SHP77 treated with DMSO at 0.1 percent for 48 hours (cell line): ENCODE measurements around the gene ZNF440.
"Not testable (repeated sequence)": the region's sequence is repeated elsewhere in the genome, so short reads cannot be mapped to it uniquely, and the experiment has no call there.

Experiments
- DNase-seq: peaks from one replicate; lab custom pipeline; 2025; lab: John Stamatoyannopoulos, UW

Gene ZNF440

GRCh38 chr19:11828957-11829876 lies 15.1 kb downstream of the ZNF440 start:
- not testable (repeated sequence) for DNase-seq

- DNase-seq = no peak
Observed at GRCh38 chr19:11832253-11832912, 18.3 kb downstream of the ZNF440 start.

GRCh38 chr19:11833541-11833940 lies 19.5 kb downstream of the ZNF440 start:
- DNase-seq = no peak

GRCh38 chr19:11835626-11836066 lies 21.6 kb downstream of the ZNF440 start:
- DNase-seq = not testable (repeated sequence)

- no peak for DNase-seq
Observed at GRCh38 chr19:11843722-11844121, 29.6 kb downstream of the ZNF440 start.

GRCh38 chr19:11847615-11848014 lies 33.5 kb downstream of the ZNF440 start:
- peak; percentile 4 for DNase-seq

- no peak for DNase-seq
Observed at GRCh38 chr19:11848200-11848593, 34.1 kb downstream of the ZNF440 start.

- peak; percentile 68 for DNase-seq
Observed at GRCh38 chr19:11848594-11849469, 34.8 kb downstream of the ZNF440 start, which contains the start of gene ZNF439. Gene ZNF439 (plus strand): TSS chr19:11848726. CDS start chr19:11848868, 142 bp downstream.

- DNase-seq = not testable (repeated sequence)
Observed at GRCh38 chr19:11850289-11850688, 36.2 kb downstream of the ZNF440 start.

GRCh38 chr19:11853358-11853757 lies 39.3 kb downstream of the ZNF440 start:
- no peak for DNase-seq

- DNase-seq = no peak
Observed at GRCh38 chr19:11856596-11857250, 42.6 kb downstream of the ZNF440 start.

GRCh38 chr19:11860721-11861120 lies 46.6 kb downstream of the ZNF440 start:
- no peak for DNase-seq

GRCh38 chr19:11861301-11861700 lies 47.2 kb downstream of the ZNF440 start:
- no peak for DNase-seq

GRCh38 chr19:11867766-11868165 lies 53.7 kb downstream of the ZNF440 start:
- not testable (repeated sequence) for DNase-seq

- DNase-seq = no peak
Observed at GRCh38 chr19:11868188-11868587, 54.1 kb downstream of the ZNF440 start.

- DNase-seq = no peak
Observed at GRCh38 chr19:11872624-11873023, 58.6 kb downstream of the ZNF440 start.

- no peak for DNase-seq
Observed at GRCh38 chr19:11873762-11874161, 59.7 kb downstream of the ZNF440 start.

- DNase-seq = peak; percentile 1
Observed at GRCh38 chr19:11879687-11880266, 65.7 kb downstream of the ZNF440 start.

- DNase-seq = no peak
Observed at GRCh38 chr19:11880598-11880997, 66.5 kb downstream of the ZNF440 start.

- DNase-seq = peak; percentile 15
Observed at GRCh38 chr19:11881151-11881800, 67.2 kb downstream of the ZNF440 start.

GRCh38 chr19:11882606-11883005 lies 68.5 kb downstream of the ZNF440 start:
- no peak for DNase-seq
